DOHH2 (cell line): ENCODE data around the gene BCS1L.

ENCODE experiments used
- H3F3A ChIP-seq: fragments of 200-600 bp; sonication (generic), shearing (Covaris generic); 2 replicates; pipeline ENCODE4 v1.6.0; 2016; ENCODE audit warnings: antibody characterized with exemption, mild to moderate bottlenecking; ENCODE audit not compliant: control insufficient read depth, insufficient read depth
- H3K27ac ChIP-seq: fragments of 200-600 bp; sonication (generic); 2 replicates; pipeline ENCODE4 v1.5.1; 2014; ENCODE audit warnings: low read depth, mild to moderate bottlenecking, low read length, moderate library complexity
- H3K27me3 ChIP-seq: fragments of 200-600 bp; sonication (generic); 2 replicates; pipeline ENCODE4 v1.6.1; 2014; ENCODE audit warnings: mild to moderate bottlenecking, low read length, mixed read lengths; ENCODE audit not compliant: control insufficient read depth
- H3K36me3 ChIP-seq: fragments of 200-600 bp; sonication (generic); 2 replicates; pipeline ENCODE4 v1.6.1; 2014; ENCODE audit warnings: mild to moderate bottlenecking, low read length, moderate library complexity, mixed read lengths; ENCODE audit not compliant: control insufficient read depth
- H3K4me1 ChIP-seq: fragments of 200-600 bp; sonication (generic); 2 replicates; pipeline ENCODE4 v1.6.1; 2014; ENCODE audit warnings: mild to moderate bottlenecking, low read length, mixed read lengths; ENCODE audit not compliant: control insufficient read depth
- H3K4me2 ChIP-seq: fragments of 200-600 bp; sonication (generic); 2 replicates; pipeline ENCODE4 v1.6.0; 2014; ENCODE audit warnings: mild to moderate bottlenecking, low read length, moderate library complexity
- H3K4me3 ChIP-seq: fragments of 200-600 bp; sonication (generic); 2 replicates; pipeline ENCODE4 v1.5.1; 2014; ENCODE audit warnings: mild to moderate bottlenecking, low read length, mixed read lengths
- H3K79me2 ChIP-seq: fragments of 200-600 bp; sonication (generic); 2 replicates; pipeline ENCODE4 v1.6.1; 2014; ENCODE audit warnings: mild to moderate bottlenecking, low read length, mixed read lengths; ENCODE audit not compliant: control insufficient read depth
- H3K9me2 ChIP-seq: fragments of 200-600 bp; sonication (generic); replicated peaks from 2 replicates; pipeline ENCODE4 v1.6.1; 2014; ENCODE audit warnings: mild to moderate bottlenecking, low read length, mixed read lengths; ENCODE audit not compliant: control insufficient read depth
- H3K9me3 ChIP-seq: fragments of 200-600 bp; sonication (generic); 2 replicates; pipeline ENCODE4 v1.6.1; 2014; ENCODE audit warnings: antibody characterized with exemption, low read length, mixed read lengths; ENCODE audit not compliant: control insufficient read depth, insufficient read depth
- H4K20me1 ChIP-seq: fragments of 200-600 bp; sonication (generic); 2 replicates; pipeline ENCODE4 v1.6.0; 2014; ENCODE audit warnings: low read depth, mild to moderate bottlenecking, antibody characterized with exemption, low read length, moderate library complexity; ENCODE audit not compliant: control insufficient read depth, insufficient read depth
- EZH2phosphoT487 ChIP-seq: fragments of 200-600 bp; sonication (generic); IDR thresholded peaks from 2 replicates; pipeline ENCODE4 v1.6.1; 2017; ENCODE audit warnings: borderline replicate concordance, mild to moderate bottlenecking, antibody characterized with exemption, low read length, moderate library complexity, mixed read lengths
- TF ChIP-seq, protein P1 (sequence below): fragments of 200-600 bp; sonication (generic); IDR thresholded peaks from one replicate; pipeline ENCODE4 v1.5.1; 2014; ENCODE audit warnings: antibody characterized with exemption, mild to moderate bottlenecking, low read depth, low read length; ENCODE audit not compliant: poor library complexity, severe bottlenecking

BCS1L gene

DNA sequence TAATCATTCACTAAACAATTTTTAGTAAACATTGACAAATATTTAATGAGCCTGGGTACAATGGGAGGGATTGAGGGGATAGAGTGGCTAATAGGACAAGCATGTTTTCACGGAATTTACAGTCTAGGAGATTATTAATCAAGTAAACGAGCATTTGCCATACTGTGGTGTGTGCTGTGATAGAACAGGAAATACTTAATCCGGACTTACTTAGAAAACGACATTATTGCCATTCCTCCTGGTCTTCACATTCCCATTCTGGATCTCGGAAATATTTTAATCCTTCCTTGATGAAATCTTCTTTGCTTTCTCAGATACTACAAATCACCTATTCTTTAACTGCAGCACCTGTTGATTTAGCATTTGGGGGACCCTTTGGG lies 52.1 kb downstream of the BCS1L start:
- 0 out of 2 replicates have a peak, but pooled peaks cover 3% of the 10 kb centered on the region for H3K27me3 ChIP-seq

More for the DNA sequence above, 52.1 kb downstream of the BCS1L start:
- H3K79me2 ChIP-seq = peaks cover 52% of the 10 kb centered on the region
- H3K4me2 ChIP-seq = peak overlapping the region; percentile 91
- peak overlapping the region; percentile 92 for H3K4me3 ChIP-seq
- H4K20me1 ChIP-seq = peaks cover 12% of the 10 kb centered on the region; the same call in 1 of the 2 replicates
- H3K27ac ChIP-seq = peak overlapping the region; percentile 53
- peaks cover 32% of the 10 kb centered on the region for H3K4me1 ChIP-seq
- H3F3A ChIP-seq = no peaks in the 10 kb centered on the region
- H3K9me3 ChIP-seq = no peaks in the 10 kb centered on the region
- peaks cover 28% of the 10 kb centered on the region for H3K36me3 ChIP-seq
- no peak for TF ChIP-seq EZH2phosphoT487
- TF ChIP-seq, protein P1, sequence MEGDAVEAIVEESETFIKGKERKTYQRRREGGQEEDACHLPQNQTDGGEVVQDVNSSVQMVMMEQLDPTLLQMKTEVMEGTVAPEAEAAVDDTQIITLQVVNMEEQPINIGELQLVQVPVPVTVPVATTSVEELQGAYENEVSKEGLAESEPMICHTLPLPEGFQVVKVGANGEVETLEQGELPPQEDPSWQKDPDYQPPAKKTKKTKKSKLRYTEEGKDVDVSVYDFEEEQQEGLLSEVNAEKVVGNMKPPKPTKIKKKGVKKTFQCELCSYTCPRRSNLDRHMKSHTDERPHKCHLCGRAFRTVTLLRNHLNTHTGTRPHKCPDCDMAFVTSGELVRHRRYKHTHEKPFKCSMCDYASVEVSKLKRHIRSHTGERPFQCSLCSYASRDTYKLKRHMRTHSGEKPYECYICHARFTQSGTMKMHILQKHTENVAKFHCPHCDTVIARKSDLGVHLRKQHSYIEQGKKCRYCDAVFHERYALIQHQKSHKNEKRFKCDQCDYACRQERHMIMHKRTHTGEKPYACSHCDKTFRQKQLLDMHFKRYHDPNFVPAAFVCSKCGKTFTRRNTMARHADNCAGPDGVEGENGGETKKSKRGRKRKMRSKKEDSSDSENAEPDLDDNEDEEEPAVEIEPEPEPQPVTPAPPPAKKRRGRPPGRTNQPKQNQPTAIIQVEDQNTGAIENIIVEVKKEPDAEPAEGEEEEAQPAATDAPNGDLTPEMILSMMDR = no peak
- no peaks in the 10 kb centered on the region for H3K9me2 ChIP-seq
